CD8-positive, alpha-beta memory T cell (primary cell): ENCODE data around the gene DPP9. TPM values are rescaled to one million over a fixed set of nuclear protein-coding genes. Genes with fewer than 3 reads are reported as not detected.
A peak's percentile ranks its signal among the peaks of the same experiment; 100 is the strongest.
"Not testable (repeated sequence)": the region's sequence is repeated elsewhere in the genome, so short reads cannot be mapped to it uniquely, and the experiment has no call there.

Experiments
- CTCF ChIA-PET: fragments of 350-600 bp; sonication (Branson Sonifier 250); formaldehyde crosslinking; loops from one replicate; lab custom pipeline; 2021; ENCODE audit warnings: antibody characterized with exemption; lab: Charles Lee
- POLR2A ChIA-PET: fragments of 350-600 bp; sonication (Branson Sonifier 250); formaldehyde crosslinking; loops from one replicate; lab custom pipeline; 2021; ENCODE audit warnings: antibody characterized with exemption; lab: Charles Lee
- DNase-seq, 5 donors: peaks; one replicate each; pipeline versions ENCODE4 v3.0.0 to v3.0.0-alpha.2; 2020 to 2022; ENCODE audit warnings: mixed read lengths in 1 of 5
- H3K27ac ChIP-seq: one replicate; pipeline ENCODE4 v1.7.0; 2013; ENCODE audit warnings: low read depth, mild to moderate bottlenecking, low read length, moderate library complexity
- H3K27me3 ChIP-seq: 2 replicates; pipeline ENCODE4 v1.7.0; 2013; ENCODE audit warnings: low read length, mild to moderate bottlenecking; ENCODE audit not compliant: insufficient read depth, poor library complexity, severe bottlenecking
- H3K36me3 ChIP-seq: 2 replicates; pipeline ENCODE4 v1.7.0; 2013; ENCODE audit warnings: mild to moderate bottlenecking, low read length, moderate library complexity; ENCODE audit not compliant: insufficient read depth
- H3K4me1 ChIP-seq: 2 replicates; pipeline ENCODE4 v1.7.0; 2013; ENCODE audit warnings: mild to moderate bottlenecking, low read length, moderate library complexity; ENCODE audit not compliant: insufficient read depth
- H3K4me3 ChIP-seq: 2 replicates; pipeline ENCODE4 v1.7.0; 2013; ENCODE audit warnings: mild to moderate bottlenecking, low read length
- H3K9me3 ChIP-seq: 2 replicates; pipeline ENCODE4 v1.7.0; 2013; ENCODE audit warnings: mild to moderate bottlenecking, low read length
- H3K27ac Mint-ChIP-seq, 8 donors: one replicate each; pipeline ENCODE4 v1.8.0; 2020 to 2021; ENCODE audit warnings: mixed read lengths in 8 of 8, mild to moderate bottlenecking in 6 of 8, inconsistent platforms in 3 of 8, moderate library complexity in 3 of 8
- H3K27me3 Mint-ChIP-seq, 2 donors: one replicate each; pipeline ENCODE4 v1.8.0; 2020 to 2021; ENCODE audit warnings: mixed read lengths in 2 of 2, mild to moderate bottlenecking in 1 of 2, moderate library complexity in 1 of 2
- H3K36me3 Mint-ChIP-seq, 3 donors: one replicate each; pipeline ENCODE4 v1.8.0; 2020 to 2021; ENCODE audit warnings: mixed read lengths in 3 of 3, inconsistent platforms in 1 of 3, mild to moderate bottlenecking in 1 of 3
- H3K4me1 Mint-ChIP-seq, 3 donors: one replicate each; pipeline ENCODE4 v1.8.0; 2020 to 2021; ENCODE audit warnings: mixed read lengths in 3 of 3, inconsistent platforms in 1 of 3, mild to moderate bottlenecking in 1 of 3
- H3K4me3 Mint-ChIP-seq, 7 donors: one replicate each; pipeline ENCODE4 v1.8.0; 2020 to 2021; ENCODE audit warnings: mixed read lengths in 7 of 7, mild to moderate bottlenecking in 6 of 7, moderate library complexity in 4 of 7, inconsistent platforms in 2 of 7
- H3K9me3 Mint-ChIP-seq, 5 donors: one replicate each; pipeline ENCODE4 v1.8.0; 2020 to 2022; ENCODE audit warnings: mixed read lengths in 5 of 5, mild to moderate bottlenecking in 3 of 5, moderate library complexity in 2 of 5, inconsistent platforms in 1 of 5
- polyA plus RNA-seq: library from polyadenylated mRNA; unstranded; fragments of 300-500 nt; fragmentation: Illumina TruSeq; gene quantifications from one replicate; pipeline ENCODE4 v1.2.3, GENCODE V29; 2021
- total RNA-seq, 2 experiments: library from RNA; stranded (reverse); gene quantifications; one replicate each; pipeline ENCODE4 v1.2.3, GENCODE V29; 2021

The DPP9 gene
- total and polyA plus RNA-seq, 3 experiments from 2014 or later, result 32.1 to 105 (median 105) TPM

GRCh38 chr19:4689403-4689802 is 34.2 kb downstream of the DPP9 start:
- POLR2A ChIA-PET, result no interaction called here
- peaks cover 33% of the 10 kb centered on the region for H3K36me3 ChIP-seq
- CTCF ChIA-PET, result interaction anchor here (1.5 kb wide), 1 partner anchor 12 kb away, joined by 3 read pairs; no protein-coding TSS in a partner anchor

GRCh38 chr19:4688587-4688986 is 35.1 kb downstream of the DPP9 start:
- ChIA-PET CTCF (interaction anchor here (1.5 kb wide), 1 partner anchor 11 kb away, joined by 3 read pairs; no protein-coding TSS in a partner anchor), POLR2A (interaction anchor here (0.5 kb wide), 1 partner anchor 141 kb away, joined by 3 read pairs; no protein-coding TSS in a partner anchor)
- H3K27ac ChIP-seq, result no peak overlapping the region
- H3K36me3 Mint-ChIP-seq, result peaks cover 0 to 71% (median 7%) of the 10 kb centered on the region in 3 donors
- H3K4me3 Mint-ChIP-seq, result no peak overlapping the region
- no peaks in the 10 kb centered on the region for H3K27me3 ChIP-seq
- no peaks in the 10 kb centered on the region for H3K4me1 Mint-ChIP-seq
- DNase-seq, result no peak
- no peaks in the 10 kb centered on the region for H3K27me3 Mint-ChIP-seq
- no peaks in the 10 kb centered on the region for H3K4me1 ChIP-seq
- no peak overlapping the region for H3K27ac Mint-ChIP-seq
- H3K4me3 ChIP-seq, result no peak overlapping the region
- no peaks in the 10 kb centered on the region for H3K9me3 Mint-ChIP-seq
- no peaks in the 10 kb centered on the region for H3K9me3 ChIP-seq
- peaks cover 25% of the 10 kb centered on the region for H3K36me3 ChIP-seq

More at GRCh38 chr19:4689403-4689802, 34.2 kb downstream of the DPP9 start:
- Histone ChIP-seq H3K9me3 (no peaks in the 10 kb centered on the region), H3K4me1 (no peaks in the 10 kb centered on the region), H3K27me3 (no peaks in the 10 kb centered on the region), H3K4me3 (no peak overlapping the region), H3K27ac (no peak overlapping the region)
- no peak for DNase-seq
- peaks cover under 1 to 71% (median 14%) of the 10 kb centered on the region in 3 donors for H3K36me3 Mint-ChIP-seq
- H3K27ac Mint-ChIP-seq, result no peak overlapping the region
- no peaks in the 10 kb centered on the region for H3K9me3 Mint-ChIP-seq
- no peak overlapping the region for H3K4me3 Mint-ChIP-seq
- H3K27me3 Mint-ChIP-seq, result no peaks in the 10 kb centered on the region
- H3K4me1 Mint-ChIP-seq, result no peaks in the 10 kb centered on the region

GRCh38 chr19:4687396-4687795 is 36.2 kb downstream of the DPP9 start:
- Mint-ChIP-seq H3K36me3 (peaks cover 0 to 64% (median 7%) of the 10 kb centered on the region in 3 donors), H3K27ac (no peak overlapping the region), H3K4me1 (no peaks in the 10 kb centered on the region), H3K9me3 (no peaks in the 10 kb centered on the region), H3K4me3 (no peak overlapping the region), H3K27me3 (no peaks in the 10 kb centered on the region)
- Histone ChIP-seq H3K27me3 (no peaks in the 10 kb centered on the region), H3K4me3 (no peak overlapping the region), H3K27ac (no peak overlapping the region), H3K36me3 (peaks cover 15% of the 10 kb centered on the region), H3K4me1 (no peaks in the 10 kb centered on the region), H3K9me3 (no peaks in the 10 kb centered on the region)
- POLR2A ChIA-PET, result no interaction called here
- CTCF ChIA-PET, result no interaction called here
- no peak for DNase-seq

GRCh38 chr19:4686700-4687099 is 36.9 kb downstream of the DPP9 start:
- Histone ChIP-seq H3K4me1 (no peaks in the 10 kb centered on the region), H3K9me3 (no peaks in the 10 kb centered on the region), H3K27me3 (no peaks in the 10 kb centered on the region), H3K27ac (no peak overlapping the region), H3K36me3 (peaks cover 8% of the 10 kb centered on the region), H3K4me3 (no peak overlapping the region)
- Mint-ChIP-seq H3K4me3 (no peak overlapping the region), H3K27me3 (no peaks in the 10 kb centered on the region), H3K27ac (no peak overlapping the region), H3K36me3 (peaks cover 0 to 62% (median 5%) of the 10 kb centered on the region in 3 donors), H3K9me3 (no peaks in the 10 kb centered on the region), H3K4me1 (no peaks in the 10 kb centered on the region)
- no peak for DNase-seq
- ChIA-PET CTCF (no interaction called here), POLR2A (no interaction called here)

- Histone ChIP-seq H3K36me3 (peaks cover 4% of the 10 kb centered on the region), H3K4me3 (no peak overlapping the region), H3K27me3 (no peaks in the 10 kb centered on the region), H3K9me3 (no peaks in the 10 kb centered on the region), H3K4me1 (no peaks in the 10 kb centered on the region), H3K27ac (no peak overlapping the region)
- peaks cover 0 to 55% (median 0%) of the 10 kb centered on the region in 3 donors for H3K36me3 Mint-ChIP-seq
- H3K4me1 Mint-ChIP-seq, result no peaks in the 10 kb centered on the region
- CTCF ChIA-PET, result no interaction called here
- H3K27me3 Mint-ChIP-seq, result no peaks in the 10 kb centered on the region
- H3K9me3 Mint-ChIP-seq, result no peaks in the 10 kb centered on the region
- DNase-seq, result no peak
- H3K27ac Mint-ChIP-seq, result peak overlapping the region in 2 of 8 donors; percentile 17 to 79
- H3K4me3 Mint-ChIP-seq, result no peak overlapping the region
- POLR2A ChIA-PET, result no interaction called here
Measured at GRCh38 chr19:4684312-4685095, 39.1 kb downstream of the DPP9 start.

GRCh38 chr19:4682417-4683200 is 41.0 kb downstream of the DPP9 start:
- no peak overlapping the region for H3K4me3 Mint-ChIP-seq
- POLR2A ChIA-PET, result no interaction called here
- no peaks in the 10 kb centered on the region for H3K36me3 ChIP-seq
- no peaks in the 10 kb centered on the region for H3K9me3 ChIP-seq
- no peaks in the 10 kb centered on the region for H3K4me1 ChIP-seq
- DNase-seq, result no peak
- no peaks in the 10 kb centered on the region for H3K27me3 ChIP-seq
- no peaks in the 10 kb centered on the region for H3K4me1 Mint-ChIP-seq
- no peak overlapping the region for H3K27ac Mint-ChIP-seq
- H3K27me3 Mint-ChIP-seq, result no peaks in the 10 kb centered on the region
- no peaks in the 10 kb centered on the region for H3K9me3 Mint-ChIP-seq
- CTCF ChIA-PET, result no interaction called here
- peaks cover 0 to 54% (median 2%) of the 10 kb centered on the region in 3 donors for H3K36me3 Mint-ChIP-seq
- no peak overlapping the region for H3K27ac ChIP-seq
- H3K4me3 ChIP-seq, result no peak overlapping the region

- H3K4me1 ChIP-seq, H3K4me3 Mint-ChIP-seq, H3K27ac ChIP-seq, H3K27me3 Mint-ChIP-seq, H3K4me1 Mint-ChIP-seq, DNase-seq, H3K9me3 ChIP-seq, H3K9me3 Mint-ChIP-seq, H3K4me3 ChIP-seq, H3K36me3 ChIP-seq, H3K27me3 ChIP-seq, POLR2A ChIA-PET: not testable (repeated sequence)
- Mint-ChIP-seq H3K36me3 (peaks cover 0 to 53% (median 3%) of the 10 kb centered on the region in 3 donors), H3K27ac (peak overlapping the region in 1 of 8 donors; percentile 79)
- CTCF ChIA-PET, result interaction anchor here (1.5 kb wide), 1 partner anchor 44 kb away, joined by 3 read pairs; no protein-coding TSS in a partner anchor
Measured at GRCh38 chr19:4680021-4680420, 43.6 kb downstream of the DPP9 start.
